PC-9 (cell line): ENCODE measurements around the gene GYPC. TPM values are rescaled to one million over a fixed set of nuclear protein-coding genes. Genes with fewer than 3 reads are reported as not detected.

Experiments
- BruUV-seq: library from RNA; stranded (reverse); fragments of 400-500 nt; replicated peaks from 2 replicates; lab custom pipeline; 2021; lab: Mats Ljungman, UMichigan
- CTCF ChIA-PET: fragments of 300-600 bp; sonication (Branson Sonifier 250); formaldehyde crosslinking; loops from one replicate; lab custom pipeline; 2022; ENCODE audit warnings: antibody characterized with exemption; lab: Charles Lee
- POLR2A ChIA-PET: fragments of 300-600 bp; sonication (Branson Sonifier 250); formaldehyde crosslinking; loops from one replicate; lab custom pipeline; 2022; ENCODE audit warnings: antibody characterized with exemption; ENCODE audit not compliant: unreplicated experiment; lab: Charles Lee
- DNase-seq, 2 experiments: peaks; one replicate each; pipeline versions ENCODE4 v3.0.0 to v3.0.0-alpha.2; 2015 to 2022; ENCODE audit warnings: mixed read lengths in 1 of 2
- H2AFZ ChIP-seq: fragments of 200-600 bp; sonication (generic); 2 replicates; pipeline ENCODE4 v1.8.1; 2017; ENCODE audit warnings: antibody characterized with exemption
- H3F3A ChIP-seq: fragments of 200-600 bp; sonication (generic); 2 replicates; pipeline ENCODE4 v1.8.1; 2017; ENCODE audit warnings: antibody characterized with exemption, mild to moderate bottlenecking, low read depth; ENCODE audit not compliant: insufficient read depth
- H3K27ac ChIP-seq: fragments of 200-600 bp; sonication (generic); 2 replicates; pipeline ENCODE4 v1.6.1; 2016; ENCODE audit warnings: mixed run types
- H3K27me3 ChIP-seq: fragments of 200-600 bp; sonication (generic); 2 replicates; pipeline ENCODE4 v1.6.1; 2016; ENCODE audit warnings: low read depth, mixed run types; ENCODE audit not compliant: insufficient read depth
- H3K36me3 ChIP-seq: fragments of 200-600 bp; sonication (generic); 2 replicates; pipeline ENCODE4 v1.6.1; 2016; ENCODE audit warnings: low read depth, mixed run types
- H3K4me1 ChIP-seq: fragments of 200-600 bp; sonication (generic); replicated peaks from 2 replicates; pipeline ENCODE4 v1.6.1; 2016; ENCODE audit warnings: mixed run types; ENCODE audit not compliant: insufficient read depth
- H3K4me2 ChIP-seq: fragments of 200-600 bp; sonication (generic); 2 replicates; pipeline ENCODE4 v1.6.1; 2017; ENCODE audit warnings: mixed run types
- H3K4me3 ChIP-seq: fragments of 200-600 bp; sonication (generic); 2 replicates; pipeline ENCODE4 v1.6.1; 2016; ENCODE audit warnings: mixed run types
- H3K79me2 ChIP-seq: fragments of 200-600 bp; sonication (generic); 2 replicates; pipeline ENCODE4 v1.6.1; 2017; ENCODE audit warnings: low read depth, mixed run types
- H3K9me2 ChIP-seq: fragments of 200-600 bp; sonication (generic); 2 replicates; pipeline ENCODE4 v1.8.1; 2017; ENCODE audit warnings: mild to moderate bottlenecking; ENCODE audit not compliant: insufficient read depth
- H3K9me3 ChIP-seq: fragments of 200-600 bp; sonication (generic); 2 replicates; pipeline ENCODE4 v1.8.1; 2016; ENCODE audit warnings: low read depth; ENCODE audit not compliant: insufficient read depth
- H4K20me1 ChIP-seq: fragments of 200-600 bp; sonication (generic); 2 replicates; pipeline ENCODE4 v1.8.1; 2017; ENCODE audit not compliant: insufficient read depth
- CTCF ChIP-seq: fragments of 200-600 bp; sonication (generic); conservative IDR thresholded peaks from 2 replicates; pipeline ENCODE4 v1.6.1; 2017; ENCODE audit warnings: mixed run types, antibody characterized with exemption, mild to moderate bottlenecking, moderate library complexity
- EZH2 ChIP-seq: fragments of 200-600 bp; sonication (generic); IDR thresholded peaks from 2 replicates; pipeline ENCODE4 v1.8.0; 2017; ENCODE audit warnings: antibody characterized with exemption, low read depth
- intact Hi-C: fragments of 100-400 bp; cut with micrococcal nuclease; formaldehyde crosslinking; loops from one replicate; pipeline ENCODE4 v1.10.0; 2022; ENCODE audit not compliant: unreplicated experiment
- total RNA-seq: library from RNA; stranded (reverse); gene quantifications from 2 replicates; pipeline ENCODE4 v1.2.3, GENCODE V29; 2021

GYPC gene
- total RNA-seq, 1 experiment from 2014 or later = not detected

DNA sequence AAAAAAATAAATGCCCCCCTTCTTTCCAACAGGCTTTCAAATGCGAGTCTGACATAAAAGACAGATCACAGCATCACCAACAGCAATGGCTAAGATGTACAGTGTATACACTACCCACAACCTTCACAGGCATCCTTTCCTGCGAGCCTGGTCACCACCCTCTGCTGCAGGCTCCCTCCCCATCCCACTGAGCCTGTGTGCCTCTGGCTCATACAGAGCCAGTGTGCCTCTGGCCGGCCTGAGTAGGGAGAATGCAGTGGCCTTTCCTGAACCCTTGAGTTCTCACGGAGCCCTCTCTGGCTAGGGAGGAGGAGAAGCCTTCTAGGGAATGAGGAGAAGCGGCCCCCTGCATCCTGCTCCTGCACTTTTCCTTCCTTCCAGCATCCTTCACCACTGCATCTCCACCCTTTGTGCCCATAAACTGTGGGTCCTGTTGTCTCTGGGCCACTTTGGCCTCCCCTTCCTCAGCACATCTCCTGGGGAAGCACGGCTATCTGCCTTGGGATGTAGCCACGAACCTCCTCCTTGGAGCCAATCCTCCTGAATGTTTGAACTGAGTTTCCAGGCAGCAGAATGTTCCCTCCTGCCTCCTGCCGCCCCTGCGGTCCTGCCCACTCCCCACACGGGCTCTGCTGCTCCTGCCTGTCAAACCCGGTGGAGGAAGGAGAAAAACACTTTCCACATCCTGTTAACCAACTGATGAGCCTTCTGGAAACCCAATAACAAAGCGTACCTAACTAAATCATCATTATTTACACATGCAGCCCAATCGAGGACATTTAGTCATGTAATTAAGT lies 22.5 kb downstream of the GYPC start:
- Histone ChIP-seq H3K4me2 (no peak overlapping the region), H3F3A (no peaks in the 10 kb centered on the region), H3K4me1 (no peaks in the 10 kb centered on the region), H3K9me2 (no peaks in the 10 kb centered on the region), H3K9me3 (peaks cover 9% of the 10 kb centered on the region; the same call in 1 of the 2 replicates), H3K4me3 (no peak overlapping the region), H4K20me1 (no peaks in the 10 kb centered on the region), H3K27ac (no peak overlapping the region), H3K36me3 (no peaks in the 10 kb centered on the region), H3K27me3 (peaks cover 99% of the 10 kb centered on the region), H3K79me2 (no peaks in the 10 kb centered on the region), H2AFZ (no peak overlapping the region)
- ChIA-PET CTCF (no interaction called here), POLR2A (no interaction called here)
- TF ChIP-seq CTCF = no peak
- no peak for TF ChIP-seq EZH2
- no peak for DNase-seq
- BruUV-seq = no TSS peak
- intact Hi-C loops = no loop called here

DNA sequence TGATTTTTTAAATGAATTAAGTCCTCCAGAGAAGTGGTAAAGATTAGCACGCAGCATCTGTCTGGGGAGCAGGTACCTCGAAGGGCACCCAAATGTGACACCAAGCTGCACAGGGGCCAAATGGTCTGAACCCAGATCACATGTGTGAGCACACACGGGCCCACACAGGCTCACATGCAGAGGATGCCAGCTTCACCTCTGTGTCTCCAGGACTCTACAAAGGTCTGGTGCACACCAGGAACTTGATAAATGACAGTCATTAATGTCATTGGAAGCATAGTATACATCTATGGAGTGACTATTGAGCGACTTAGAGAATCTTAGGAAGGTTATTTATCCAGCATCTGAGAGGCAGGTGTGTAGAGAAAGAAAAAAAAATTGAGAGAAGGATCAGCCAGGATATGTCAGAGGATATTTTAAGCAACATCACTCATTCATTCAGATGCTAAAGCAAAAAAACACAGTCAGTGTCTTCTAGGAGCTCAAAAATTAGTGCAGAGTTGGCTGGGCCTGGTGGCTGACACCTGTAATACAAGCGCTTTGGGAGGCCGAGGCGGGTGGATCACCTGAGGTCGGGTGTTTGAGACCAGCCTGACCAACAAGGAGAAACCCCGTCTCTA lies 23.2 kb downstream of the GYPC start:
- Histone ChIP-seq H3K36me3 (no peaks in the 10 kb centered on the region), H3K27me3 (peaks cover 98% of the 10 kb centered on the region), H3K4me1 (no peaks in the 10 kb centered on the region), H4K20me1 (no peaks in the 10 kb centered on the region), H3K9me2 (no peaks in the 10 kb centered on the region), H3K79me2 (no peaks in the 10 kb centered on the region), H3K4me2 (no peak overlapping the region), H3K27ac (no peak overlapping the region), H3K9me3 (peaks cover 9% of the 10 kb centered on the region; the same call in 1 of the 2 replicates), H3F3A (no peaks in the 10 kb centered on the region), H3K4me3 (no peak overlapping the region), H2AFZ (no peak overlapping the region)
- POLR2A ChIA-PET = no interaction called here
- BruUV-seq = no TSS peak
- intact Hi-C loops = no loop called here
- no peak for DNase-seq
- TF ChIP-seq CTCF = no peak
- no peak; the same call in 1 of the 2 replicates for TF ChIP-seq EZH2
- CTCF ChIA-PET = no interaction called here

GRCh38 chr2:126681505-126681904 lies 25.5 kb downstream of the GYPC start:
- DNase-seq = no peak
- intact Hi-C loops = no loop called here

More at GRCh38 chr2:126681505-126681904, 25.5 kb downstream of the GYPC start:
- Histone ChIP-seq H4K20me1 (no peaks in the 10 kb centered on the region), H3K9me3 (no peaks in the 10 kb centered on the region), H3K36me3 (no peaks in the 10 kb centered on the region), H3K27ac (no peak overlapping the region), H3K79me2 (no peaks in the 10 kb centered on the region), H3K4me2 (no peak overlapping the region), H3K9me2 (no peaks in the 10 kb centered on the region), H3K27me3 (peaks cover 97% of the 10 kb centered on the region), H3F3A (no peaks in the 10 kb centered on the region), H3K4me3 (no peak overlapping the region), H2AFZ (no peak overlapping the region), H3K4me1 (no peaks in the 10 kb centered on the region)
- CTCF ChIA-PET = no interaction called here
- no TSS peak for BruUV-seq
- POLR2A ChIA-PET = no interaction called here
- TF ChIP-seq CTCF = no peak
- no peak for TF ChIP-seq EZH2
